DMS153 treated with DMSO at 0.1 percent for 48 hours (cell line): ENCODE results near the gene SLC39A10.

Source experiments
- DNase-seq: peaks from one replicate; lab custom pipeline; 2025; ENCODE audit not compliant: unreplicated experiment; lab: John Stamatoyannopoulos, UW

Gene SLC39A10, protein sequence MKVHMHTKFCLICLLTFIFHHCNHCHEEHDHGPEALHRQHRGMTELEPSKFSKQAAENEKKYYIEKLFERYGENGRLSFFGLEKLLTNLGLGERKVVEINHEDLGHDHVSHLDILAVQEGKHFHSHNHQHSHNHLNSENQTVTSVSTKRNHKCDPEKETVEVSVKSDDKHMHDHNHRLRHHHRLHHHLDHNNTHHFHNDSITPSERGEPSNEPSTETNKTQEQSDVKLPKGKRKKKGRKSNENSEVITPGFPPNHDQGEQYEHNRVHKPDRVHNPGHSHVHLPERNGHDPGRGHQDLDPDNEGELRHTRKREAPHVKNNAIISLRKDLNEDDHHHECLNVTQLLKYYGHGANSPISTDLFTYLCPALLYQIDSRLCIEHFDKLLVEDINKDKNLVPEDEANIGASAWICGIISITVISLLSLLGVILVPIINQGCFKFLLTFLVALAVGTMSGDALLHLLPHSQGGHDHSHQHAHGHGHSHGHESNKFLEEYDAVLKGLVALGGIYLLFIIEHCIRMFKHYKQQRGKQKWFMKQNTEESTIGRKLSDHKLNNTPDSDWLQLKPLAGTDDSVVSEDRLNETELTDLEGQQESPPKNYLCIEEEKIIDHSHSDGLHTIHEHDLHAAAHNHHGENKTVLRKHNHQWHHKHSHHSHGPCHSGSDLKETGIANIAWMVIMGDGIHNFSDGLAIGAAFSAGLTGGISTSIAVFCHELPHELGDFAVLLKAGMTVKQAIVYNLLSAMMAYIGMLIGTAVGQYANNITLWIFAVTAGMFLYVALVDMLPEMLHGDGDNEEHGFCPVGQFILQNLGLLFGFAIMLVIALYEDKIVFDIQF

GRCh38 chr2:195656859-195657633, at the start of gene SLC39A10:
Gene SLC39A10 (plus strand): TSS chr2:195657226. CDS start chr2:195680043, 22,817 bp downstream.
- peak; percentile 98 for DNase-seq

DNA sequence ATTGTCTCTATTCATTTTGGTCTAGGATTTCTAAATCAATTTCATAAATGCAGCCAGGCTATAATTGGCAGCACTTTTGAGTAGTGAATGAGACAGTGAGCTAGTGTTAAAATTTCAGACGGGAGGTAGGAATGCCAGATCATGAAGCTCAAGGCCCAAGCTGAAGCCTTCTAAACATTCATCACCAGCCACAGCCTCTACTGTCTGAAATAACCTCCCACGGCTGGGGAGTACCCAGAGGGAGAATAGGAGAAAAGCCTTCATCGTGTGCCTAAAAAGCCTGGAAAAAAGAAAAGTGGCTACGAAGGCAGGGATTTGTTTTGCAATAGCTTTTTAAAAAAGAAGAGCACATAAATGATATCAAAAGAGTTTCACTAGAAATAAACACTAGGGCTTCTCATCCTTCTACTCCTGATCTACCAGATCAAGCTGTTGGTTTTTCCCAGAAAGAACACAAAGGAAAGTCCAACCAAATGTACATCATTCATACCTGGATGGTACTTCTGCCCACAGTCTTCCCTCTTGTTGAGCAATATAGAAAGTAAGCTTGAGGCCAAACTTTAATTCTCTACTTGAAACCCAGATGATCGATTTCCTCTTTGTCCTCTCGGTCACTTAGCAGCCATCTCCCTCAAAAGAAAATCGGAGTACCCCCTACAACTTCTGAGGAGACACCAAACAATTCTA, 48.1 kb upstream of the SLC39A10 start:
- DNase-seq, result no peak

DNA sequence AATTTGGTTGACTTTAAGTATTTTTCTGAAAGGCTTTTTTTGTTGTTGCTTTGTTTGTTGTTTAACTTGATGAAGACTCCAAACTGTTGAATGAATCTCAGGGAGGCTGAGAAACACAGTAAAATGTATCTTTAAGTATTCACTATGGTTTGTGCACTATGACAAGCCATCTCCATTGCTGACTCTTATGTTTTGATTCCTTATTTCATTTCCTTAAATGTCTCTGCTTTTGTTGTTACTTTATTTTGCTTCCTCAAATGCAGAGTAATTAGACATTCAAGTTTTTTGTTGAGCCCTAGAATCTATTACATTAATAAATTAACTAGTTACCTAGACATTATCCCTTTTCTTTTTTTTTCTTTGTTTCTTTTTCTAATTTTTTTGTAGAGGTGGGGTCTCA, 46.3 kb upstream of the SLC39A10 start:
- no peak for DNase-seq

DNA sequence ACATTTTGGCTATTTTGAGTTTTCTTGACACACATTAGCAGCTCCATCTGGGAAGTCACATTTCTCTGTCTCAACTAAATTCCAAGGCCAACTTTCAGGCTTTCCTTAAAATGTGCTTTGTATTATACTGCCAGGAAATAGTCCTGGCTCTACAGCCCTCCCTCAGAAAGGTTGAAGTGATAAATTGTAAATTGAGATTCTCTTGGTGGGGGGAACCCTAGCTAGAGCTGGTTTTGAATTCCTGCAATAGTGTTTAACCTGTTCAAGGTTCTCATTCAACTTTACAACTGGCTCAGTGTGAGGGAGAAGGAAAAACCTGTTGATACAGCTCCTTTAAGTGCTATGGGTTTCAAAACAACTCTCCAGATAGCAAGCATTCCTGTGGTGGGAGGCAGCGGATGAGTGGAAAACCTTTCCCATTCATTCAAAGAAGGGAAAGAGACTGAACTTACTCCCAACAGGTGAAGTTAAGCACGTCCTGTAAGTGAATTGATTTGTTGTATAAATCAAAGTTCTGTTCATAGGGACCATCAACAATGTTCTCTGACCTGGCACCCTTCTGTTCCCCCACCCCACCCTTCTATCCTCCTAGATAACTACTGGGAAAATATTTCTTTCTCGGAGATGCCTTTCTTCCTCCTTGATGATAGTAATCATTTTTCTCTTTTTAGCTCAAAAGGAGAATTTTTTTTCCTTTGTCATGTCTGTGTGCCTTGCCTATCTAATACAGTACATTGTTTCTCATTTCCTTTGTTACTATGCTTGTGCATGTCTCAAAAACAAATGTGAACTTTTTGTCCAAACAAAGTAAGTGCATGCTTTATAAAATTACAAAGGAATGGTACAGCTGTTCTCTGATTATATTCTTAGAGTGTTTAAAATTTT, 44.2 kb upstream of the SLC39A10 start:
- DNase-seq, result no peak

DNA sequence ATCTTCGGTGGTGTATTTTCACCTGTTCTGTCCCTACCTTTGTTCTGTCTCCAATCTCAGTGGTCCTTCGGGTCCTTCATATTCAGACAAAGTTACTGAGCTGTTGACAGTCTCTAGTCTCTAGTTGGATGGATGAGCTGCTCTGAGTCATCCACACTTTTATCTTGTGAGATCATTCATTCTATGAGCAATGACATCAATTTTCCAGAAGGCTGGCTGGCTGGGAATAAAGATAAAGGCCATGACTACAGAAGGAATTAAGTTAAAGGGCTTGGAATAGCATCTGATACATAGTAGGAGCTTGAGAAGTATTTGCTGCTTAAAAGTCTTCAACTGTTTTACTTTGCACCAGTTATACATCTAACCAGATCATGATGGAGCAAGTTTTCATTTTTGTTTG, 43.1 kb upstream of the SLC39A10 start:
- no peak for DNase-seq

- DNase-seq, result no peak
These were observed 37.4 kb upstream of the SLC39A10 start for GRCh38 chr2:195619590-195619989.

DNA sequence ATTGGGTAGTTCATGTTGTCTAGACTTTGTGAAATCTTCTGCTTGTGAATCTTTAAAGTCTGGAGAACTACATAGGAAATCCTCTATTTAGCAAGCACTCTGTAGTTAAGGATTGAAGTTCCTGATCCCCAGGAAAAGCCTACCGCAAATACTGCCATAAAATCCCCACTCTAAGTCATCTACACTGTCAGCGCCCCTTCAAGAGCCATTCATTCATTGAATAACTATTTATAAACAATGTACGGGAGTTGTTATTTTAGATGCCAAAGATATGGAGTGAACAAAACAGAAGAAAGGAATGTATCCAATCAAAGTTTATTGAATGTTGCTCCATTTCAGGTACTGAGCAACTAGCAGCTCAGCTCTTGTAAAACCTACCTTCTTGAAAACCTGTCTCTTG, 36.5 kb upstream of the SLC39A10 start:
- no peak for DNase-seq

DNA sequence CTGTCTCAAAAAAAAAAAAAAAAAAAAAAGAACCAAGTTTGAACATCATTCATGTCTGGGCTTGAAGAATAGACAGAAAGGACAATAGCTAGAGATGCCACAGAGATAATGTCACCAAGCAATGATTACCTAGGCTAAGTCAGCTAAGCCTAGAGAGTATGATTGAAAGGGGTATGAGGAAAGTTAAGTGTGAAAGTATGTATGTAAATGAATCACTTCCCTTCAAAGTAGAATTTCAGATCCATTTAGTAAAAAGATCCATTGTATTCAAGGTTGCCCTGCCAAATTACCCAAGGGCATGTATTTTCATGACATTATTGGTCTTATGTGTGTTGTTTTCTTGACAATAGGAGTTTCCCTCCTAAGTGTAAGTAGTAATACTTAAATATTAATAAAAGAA, 34.1 kb upstream of the SLC39A10 start:
- no peak for DNase-seq

DNA sequence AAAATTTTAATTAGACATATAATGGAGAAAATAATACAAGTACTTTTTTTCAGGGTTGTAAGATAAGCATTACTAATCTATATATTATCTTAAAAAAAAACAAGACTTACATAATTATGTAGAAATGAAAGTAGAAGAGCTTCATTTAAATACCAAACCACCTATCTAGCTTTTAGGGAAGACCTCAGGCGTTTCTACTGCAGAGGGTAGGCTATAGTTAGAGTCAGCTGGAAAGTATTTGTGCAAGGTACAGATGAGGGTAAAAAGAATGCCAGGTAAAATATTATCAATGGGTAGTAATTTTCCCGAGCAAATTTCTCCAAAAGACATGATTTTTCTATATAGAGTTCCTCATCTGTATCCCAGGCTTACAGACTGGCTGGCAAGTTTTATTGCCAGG, 30.5 kb upstream of the SLC39A10 start:
- no peak for DNase-seq

- no peak for DNase-seq
These were observed 28.4 kb upstream of the SLC39A10 start for GRCh38 chr2:195628666-195629065.

GRCh38 chr2:195632856-195633572, 24.0 kb upstream of the SLC39A10 start:
- DNase-seq, result no peak

DNA sequence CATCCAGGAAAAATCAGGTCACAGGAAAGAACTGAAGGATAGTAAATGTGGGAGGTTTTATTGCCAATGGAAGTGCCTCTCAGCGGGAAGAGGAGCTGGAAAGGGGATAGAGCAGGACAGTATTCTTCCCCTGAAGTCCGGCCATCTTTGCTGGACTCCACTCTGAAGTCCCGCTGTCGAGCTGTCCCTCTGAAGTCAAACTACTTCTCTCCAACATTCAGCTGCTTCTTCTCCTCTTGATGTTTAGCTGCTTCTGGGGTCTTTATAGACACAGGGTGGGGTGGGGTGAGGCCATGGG, 23.5 kb upstream of the SLC39A10 start:
- DNase-seq, result no peak

DNA sequence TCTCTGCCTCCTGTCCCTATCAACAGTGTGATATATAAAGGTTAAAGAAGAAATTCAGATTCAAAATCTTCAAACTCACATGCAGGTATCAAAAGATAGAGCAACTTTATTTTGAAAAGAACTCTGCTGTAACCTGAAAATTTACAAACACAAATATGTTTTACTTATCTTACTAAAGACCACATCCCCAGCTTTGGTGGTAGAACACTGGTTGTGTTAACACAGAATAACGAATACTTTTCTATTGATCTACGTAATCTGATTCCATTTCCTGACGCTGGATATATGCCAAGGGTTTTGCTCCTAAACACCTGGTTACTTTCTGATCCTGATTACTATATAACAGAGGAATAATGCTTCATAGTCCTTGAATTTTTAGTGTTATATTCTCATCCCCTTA, 23.1 kb upstream of the SLC39A10 start:
- peak; percentile 23 for DNase-seq

GRCh38 chr2:195636890-195637289, 20.1 kb upstream of the SLC39A10 start:
- DNase-seq, result no peak

DNA sequence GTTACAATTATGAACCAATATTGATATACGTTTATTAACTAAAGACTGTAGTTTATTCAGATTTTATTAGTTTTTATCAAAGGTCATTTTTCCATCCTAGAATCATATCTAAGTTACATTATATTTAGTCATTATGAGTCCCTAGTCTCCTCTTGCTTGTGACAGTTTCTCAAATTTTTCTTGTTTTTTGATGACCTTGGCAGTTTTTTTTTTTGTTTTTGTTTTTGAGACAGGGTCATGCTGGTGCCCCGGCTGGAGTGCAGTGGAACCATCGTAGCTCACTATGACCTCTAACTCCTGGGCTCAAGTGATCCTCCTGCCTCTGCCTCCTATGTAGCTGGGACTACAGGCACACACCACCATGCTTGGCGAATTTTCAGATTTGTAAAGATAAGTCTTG, 18.3 kb upstream of the SLC39A10 start:
- no peak for DNase-seq

GRCh38 chr2:195639238-195639858, 17.7 kb upstream of the SLC39A10 start:
- DNase-seq, result no peak

- DNase-seq, result no peak
These were observed 17.1 kb upstream of the SLC39A10 start for GRCh38 chr2:195639959-195640358.

GRCh38 chr2:195642027-195642678, 14.9 kb upstream of the SLC39A10 start:
- no peak for DNase-seq

- DNase-seq, result no peak
These were observed 14.4 kb upstream of the SLC39A10 start for GRCh38 chr2:195642679-195643068.
